ENCODE measurements around the gene MAJIN. TPM values are rescaled to one million over a fixed set of nuclear protein-coding genes. Genes with fewer than 3 reads are reported as not detected.

The MAJIN gene
- total and polyA plus RNA-seq, 9 of the 15 experiments (the other 6 are each of a cell fraction or from before 2014, with no cell fraction given) = 0.17 to 0.83 (median 0.24) TPM; not detected in 2

- peak; percentile 52 for TF ChIP-seq RBM25 (IDR thresholded peaks at IDR 0.05; ENCODE audit: low read depth, low read length, severe bottlenecking)
Observed at GRCh38 chr11:64928957-64929356, 43.0 kb downstream of the MAJIN start (continued).

GRCh38 chr11:64926689-64927088 lies 45.2 kb downstream of the MAJIN start:
- in situ Hi-C loops (cut with MboI) (no loop called here), intact Hi-C loops (cut with micrococcal nuclease) (no loop called here)
- no peaks in the 10 kb centered on the region for H3K79me2 ChIP-seq (ENCODE audit: control insufficient read depth, insufficient read depth, low read length)
- no peak for ATAC-seq
- no peak for DNase-seq (ENCODE audit: extremely low read depth in 1 of 4, low spot score in 3 of 4)
- H3K4me3 ChIP-seq = no peak overlapping the region
- no peak overlapping the region for H2AFZ ChIP-seq (ENCODE audit: low read depth, low read length)
- peaks cover 4% of the 10 kb centered on the region; the same call in 1 of the 3 replicates for H3K36me3 ChIP-seq (ENCODE audit: control insufficient read depth, insufficient read depth, low read length)
- TF ChIP-seq SREBF2 (CRISPR knock-in tag; IDR thresholded peaks at IDR 0.05) (no peak), USF1 (CRISPR knock-in tag; IDR thresholded peaks at IDR 0.05) (no peak), RNF219 (CRISPR knock-in tag; IDR thresholded peaks at IDR 0.05) (no peak), ZNF512 (tag; IDR thresholded peaks at IDR 0.05) (no peak), RBFOX2 (IDR thresholded peaks at IDR 0.05; ENCODE audit: low read depth, low read length) (0 out of 2 replicates have a peak, but pooled peaks have one; percentile 21)
- no TSS peak for BruUV-seq (replicated peaks)
- no peak overlapping the region for H3K4me2 ChIP-seq (ENCODE audit: insufficient read depth, low read length)
- H3K4me1 ChIP-seq (replicated peaks in 1 of 2; ENCODE audit: control insufficient read depth in 2 of 2, insufficient read depth in 2 of 2, low read length in 2 of 2) = peaks cover 11 to 41% of the 10 kb centered on the region in 2 experiments; a peak in 4 of 5 replicates
- H3K9me1 ChIP-seq (ENCODE audit: control insufficient read depth, insufficient read depth, low read length) = no peaks in the 10 kb centered on the region
- POLR2A ChIA-PET = interaction anchor here (2.0 kb wide), 1 partner anchor 9 kb away, joined by 8 read pairs; the partner anchor contains the start of gene GPHA2
- no peaks in the 10 kb centered on the region for H3K27me3 ChIP-seq (ENCODE audit: control insufficient read depth in 2 of 2, insufficient read depth in 2 of 2, low read length in 2 of 2)
- H3K9ac ChIP-seq (ENCODE audit: insufficient read depth in 1 of 2, low read depth in 2 of 2, low read length in 2 of 2) = peak overlapping the region in 1 of 2 experiments; percentile 54; a peak in 1 of 4 replicates
- CTCF ChIA-PET (ENCODE audit: low intra/inter-chr PET ratio) = no interaction called here
- no peaks in the 10 kb centered on the region for H3K9me3 ChIP-seq (replicated peaks; ENCODE audit: control insufficient read depth, insufficient read depth, low read depth, low read length)
- no peaks in the 10 kb centered on the region for H4K20me1 ChIP-seq (replicated peaks; ENCODE audit: control insufficient read depth, insufficient read depth, low read length)
- no peak for FAIRE-seq
- H3K27ac ChIP-seq (ENCODE audit: extremely low read depth, low read depth, low read length) = no peak overlapping the region
- WGBS (ENCODE audit: insufficient coverage, low coverage, missing lambda C conversion rate) = 77% methylated on average over 17 of the region's 22 CpGs

Data from K562 (cell line).